GM15510 (cell line): ENCODE results near the gene EEF1AKMT1.

ENCODE experiments used
- POLR2A ChIP-seq: IDR thresholded peaks from 3 replicates; pipeline ENCODE4 v1.6.1; 2011; ENCODE audit warnings: borderline replicate concordance; ENCODE audit not compliant: insufficient read length; ENCODE audit errors: extremely low read depth

EEF1AKMT1 gene

GRCh38 chr13:20749377-20749776 is 24.4 kb downstream of the EEF1AKMT1 start:
- TF ChIP-seq POLR2A: no peak

GRCh38 chr13:20740021-20740420 is 33.7 kb downstream of the EEF1AKMT1 start:
- TF ChIP-seq POLR2A: no peak

GRCh38 chr13:20738616-20739015 is 35.1 kb downstream of the EEF1AKMT1 start:
- no peak for TF ChIP-seq POLR2A

- no peak for TF ChIP-seq POLR2A
Measured at GRCh38 chr13:20729633-20730585, 43.9 kb downstream of the EEF1AKMT1 start.

- no peak for TF ChIP-seq POLR2A
Measured at GRCh38 chr13:20728579-20729311, 45.0 kb downstream of the EEF1AKMT1 start.

GRCh38 chr13:20727856-20728255 is 45.9 kb downstream of the EEF1AKMT1 start:
- no peak for TF ChIP-seq POLR2A

- no peak for TF ChIP-seq POLR2A
Measured at GRCh38 chr13:20721454-20722357, 52.1 kb downstream of the EEF1AKMT1 start.

- no peak for TF ChIP-seq POLR2A
Measured at GRCh38 chr13:20721058-20721453, 52.7 kb downstream of the EEF1AKMT1 start.

- no peak for TF ChIP-seq POLR2A
Measured at GRCh38 chr13:20720499-20720898, 53.3 kb downstream of the EEF1AKMT1 start.

GRCh38 chr13:20719783-20720182 is 54.0 kb downstream of the EEF1AKMT1 start:
- TF ChIP-seq POLR2A: no peak

GRCh38 chr13:20718958-20719566 is 54.7 kb downstream of the EEF1AKMT1 start:
- TF ChIP-seq POLR2A: no peak

GRCh38 chr13:20717581-20718542 is 55.9 kb downstream of the EEF1AKMT1 start:
- no peak for TF ChIP-seq POLR2A

- TF ChIP-seq POLR2A: no peak
Measured at GRCh38 chr13:20716951-20717350, 56.8 kb downstream of the EEF1AKMT1 start.
